SK-N-SH treated with all-trans-retinoic acid at 6 μM for 48 hours (cell line): ENCODE data around the gene VPS13C.

Source experiments
- ATAC-seq: fragments of 200-7000 bp; cut with Tn5 transposase; 3 replicates; pipeline ENCODE4 v1.9.1; 2020; ENCODE audit warnings: mild to moderate bottlenecking, moderate library complexity
- ARNTL ChIP-seq: fragments of 450-650 bp; formaldehyde crosslinking; IDR thresholded peaks from 2 replicates; pipeline ENCODE4 v1.5.0; 2020; ENCODE audit warnings: low read depth, mild to moderate bottlenecking, moderate library complexity, borderline replicate concordance
- BACH2 ChIP-seq: fragments of 250-450 bp; sonication (Bioruptor Pico); IDR thresholded peaks from 2 replicates; pipeline ENCODE4 v1.9.0; 2021; ENCODE audit warnings: mild to moderate bottlenecking, borderline replicate concordance
- CREB5 ChIP-seq: fragments of 250-450 bp; sonication (Bioruptor Pico); IDR thresholded peaks from 2 replicates; pipeline ENCODE4 v1.5.1; 2020; ENCODE audit warnings: low read depth, mild to moderate bottlenecking, moderate library complexity
- CSDC2 ChIP-seq: fragments of 250-450 bp; sonication (Bioruptor Pico); IDR thresholded peaks from 2 replicates; pipeline ENCODE4 v1.5.0; 2020; ENCODE audit warnings: mild to moderate bottlenecking, moderate library complexity
- CSRNP3 ChIP-seq: fragments of 250-450 bp; sonication (Bioruptor Pico); IDR thresholded peaks from 2 replicates; pipeline ENCODE4 v1.5.1; 2021; ENCODE audit warnings: mild to moderate bottlenecking, moderate library complexity
- ESRRG ChIP-seq: fragments of 250-450 bp; sonication (Bioruptor Pico); IDR thresholded peaks from 2 replicates; pipeline ENCODE4 v1.6.1; 2021; ENCODE audit warnings: mild to moderate bottlenecking
- GLIS3 ChIP-seq: fragments of 250-450 bp; sonication (Bioruptor Pico); IDR thresholded peaks from 2 replicates; pipeline ENCODE4 v1.5.0; 2020; ENCODE audit warnings: mild to moderate bottlenecking, moderate library complexity
- ISL1 ChIP-seq: fragments of 250-450 bp; sonication (Bioruptor Pico); IDR thresholded peaks from 2 replicates; pipeline ENCODE4 v2.1.2; 2022; ENCODE audit warnings: mild to moderate bottlenecking, moderate library complexity
- OSR1 ChIP-seq: fragments of 250-450 bp; sonication (Bioruptor Pico); IDR thresholded peaks from 2 replicates; pipeline ENCODE4 v1.8.0; 2022; ENCODE audit warnings: moderate library complexity, mild to moderate bottlenecking, inconsistent platforms
- PATZ1 ChIP-seq: fragments of 250-450 bp; sonication (Bioruptor Pico); IDR thresholded peaks from 2 replicates; pipeline ENCODE4 v1.8.0; 2020; ENCODE audit warnings: mild to moderate bottlenecking, moderate library complexity, borderline replicate concordance
- PPARA ChIP-seq: fragments of 250-450 bp; sonication (Bioruptor Pico); IDR thresholded peaks from 2 replicates; pipeline ENCODE4 v1.5.0; 2020; ENCODE audit warnings: mild to moderate bottlenecking, borderline replicate concordance
- RARB ChIP-seq: fragments of 250-450 bp; sonication (Bioruptor Pico); IDR thresholded peaks from 2 replicates; pipeline ENCODE4 v1.8.0; 2021; ENCODE audit warnings: mild to moderate bottlenecking, moderate library complexity
- SNAI2 ChIP-seq: fragments of 250-450 bp; sonication (Bioruptor Pico); IDR thresholded peaks from 2 replicates; pipeline ENCODE4 v1.5.0; 2020; ENCODE audit warnings: mild to moderate bottlenecking, moderate library complexity
- TCF4 ChIP-seq: fragments of 250-450 bp; sonication (Bioruptor Pico); IDR thresholded peaks from 2 replicates; pipeline ENCODE4 v1.8.0; 2021; ENCODE audit warnings: mild to moderate bottlenecking, moderate library complexity, borderline replicate concordance
- TOX ChIP-seq: fragments of 250-450 bp; sonication (Bioruptor Pico); IDR thresholded peaks from 2 replicates; pipeline ENCODE4 v1.8.0; 2021; ENCODE audit warnings: mild to moderate bottlenecking, moderate library complexity, borderline replicate concordance
- ZC3H10 ChIP-seq: fragments of 250-450 bp; sonication (Bioruptor Pico); IDR thresholded peaks from 2 replicates; pipeline ENCODE4 v1.5.1; 2021; ENCODE audit warnings: mild to moderate bottlenecking, moderate library complexity
- ZFP3 ChIP-seq: fragments of 250-450 bp; sonication (Bioruptor Pico); IDR thresholded peaks from 2 replicates; pipeline ENCODE4 v1.5.0; 2020; ENCODE audit warnings: mild to moderate bottlenecking, moderate library complexity
- ZFP30 ChIP-seq: fragments of 450-650 bp; formaldehyde crosslinking; IDR thresholded peaks from 2 replicates; pipeline ENCODE4 v1.5.0; 2022; ENCODE audit warnings: mild to moderate bottlenecking, moderate library complexity
- ZNF565 ChIP-seq: fragments of 450-650 bp; formaldehyde crosslinking; conservative IDR thresholded peaks from 2 replicates; pipeline ENCODE4 v1.5.0; 2020; ENCODE audit warnings: low read depth, mild to moderate bottlenecking, moderate library complexity
- ZNF70 ChIP-seq: fragments of 450-650 bp; formaldehyde crosslinking; IDR thresholded peaks from 2 replicates; pipeline ENCODE4 v1.5.0; 2020; ENCODE audit warnings: mild to moderate bottlenecking, moderate library complexity
- ZNF8 ChIP-seq: fragments of 450-650 bp; formaldehyde crosslinking; IDR thresholded peaks from 2 replicates; pipeline ENCODE4 v1.5.0; 2020; ENCODE audit warnings: mild to moderate bottlenecking, moderate library complexity

VPS13C gene

GRCh38 chr15:61828860-61829513, 231.3 kb downstream of the VPS13C start:
- no peak for ATAC-seq
- TF ChIP-seq ZFP3, result no peak
- TF ChIP-seq ZC3H10 (CRISPR knock-in tag), result no peak
- no peak for TF ChIP-seq GLIS3 (CRISPR knock-in tag)
- no peak for TF ChIP-seq PPARA (CRISPR knock-in tag)
- TF ChIP-seq BACH2 (CRISPR knock-in tag), result no peak
- no peak for TF ChIP-seq ZNF565
- no peak for TF ChIP-seq RARB (CRISPR knock-in tag)
- TF ChIP-seq OSR1 (CRISPR knock-in tag), result no peak
- TF ChIP-seq ZNF8 (CRISPR knock-in tag), result no peak
- no peak for TF ChIP-seq CREB5 (CRISPR knock-in tag)
- TF ChIP-seq ARNTL (CRISPR knock-in tag), result no peak
- TF ChIP-seq TCF4 (CRISPR knock-in tag), result no peak
- TF ChIP-seq CSDC2, result no peak
- no peak for TF ChIP-seq ISL1
- TF ChIP-seq, all 23 proteins: peak for 0

- ATAC-seq, result no peak
- no peak for TF ChIP-seq PATZ1
- no peak for TF ChIP-seq OSR1 (CRISPR knock-in tag)
- TF ChIP-seq TCF4 (CRISPR knock-in tag), result no peak
- TF ChIP-seq RARB (CRISPR knock-in tag), result no peak
- no peak for TF ChIP-seq BACH2 (CRISPR knock-in tag)
- no peak for TF ChIP-seq CSDC2
- no peak for TF ChIP-seq SNAI2 (CRISPR knock-in tag)
These were observed 232.2 kb downstream of the VPS13C start for GRCh38 chr15:61828008-61828407.

GRCh38 chr15:61827131-61827530, 233.1 kb downstream of the VPS13C start:
- TF ChIP-seq SNAI2 (CRISPR knock-in tag), result no peak
- no peak for TF ChIP-seq ZNF565
- no peak for TF ChIP-seq ZFP30 (CRISPR knock-in tag)
- TF ChIP-seq BACH2 (CRISPR knock-in tag), result no peak
- TF ChIP-seq ZNF70 (CRISPR knock-in tag), result no peak
- TF ChIP-seq OSR1 (CRISPR knock-in tag), result no peak
- TF ChIP-seq TOX (CRISPR knock-in tag), result no peak
- TF ChIP-seq ZNF8 (CRISPR knock-in tag), result no peak
- TF ChIP-seq ISL1, result no peak
- no peak for TF ChIP-seq ARNTL (CRISPR knock-in tag)
- ATAC-seq, result no peak

GRCh38 chr15:61824291-61824690, 236.0 kb downstream of the VPS13C start:
- TF ChIP-seq ZNF8 (CRISPR knock-in tag), result no peak
- no peak for TF ChIP-seq ZFP30 (CRISPR knock-in tag)
- TF ChIP-seq TOX (CRISPR knock-in tag), result no peak
- TF ChIP-seq ESRRG, result no peak
- no peak for TF ChIP-seq TCF4 (CRISPR knock-in tag)
- TF ChIP-seq RARB (CRISPR knock-in tag), result no peak
- no peak for TF ChIP-seq PATZ1
- no peak for TF ChIP-seq CSRNP3 (CRISPR knock-in tag)
- no peak for TF ChIP-seq PPARA (CRISPR knock-in tag)
- no peak for TF ChIP-seq BACH2 (CRISPR knock-in tag)
- TF ChIP-seq ZC3H10 (CRISPR knock-in tag), result no peak
- TF ChIP-seq ARNTL (CRISPR knock-in tag), result no peak

More at GRCh38 chr15:61824291-61824690, 236.0 kb downstream of the VPS13C start:
- no peak for ATAC-seq
